ENCODE measurements around the gene CD99L2. TPM values are rescaled to one million over a fixed set of nuclear protein-coding genes. Genes with fewer than 3 reads are reported as not detected.

Gene CD99L2
- total RNA-seq, 1 experiment from 2014 or later, result 43.3 TPM

GRCh38 chrX:150792949-150793527 lies 105.4 kb downstream of the CD99L2 start:
- no peak for DNase-seq (ENCODE audit: low spot score)

GRCh38 chrX:150790021-150790420 lies 108.4 kb downstream of the CD99L2 start:
- peak; percentile 19 for DNase-seq (ENCODE audit: low spot score)

- DNase-seq (ENCODE audit: low spot score), result no peak
Measured at GRCh38 chrX:150781677-150782076, 116.8 kb downstream of the CD99L2 start.

- DNase-seq (ENCODE audit: low spot score), result no peak
Measured at GRCh38 chrX:150779385-150779784, 119.1 kb downstream of the CD99L2 start.

- no peak for DNase-seq (ENCODE audit: low spot score)
Measured at GRCh38 chrX:150777328-150777992, 121.0 kb downstream of the CD99L2 start.

GRCh38 chrX:150775569-150776350 lies 122.7 kb downstream of the CD99L2 start:
- no peak for DNase-seq (ENCODE audit: low spot score)

- no peak for DNase-seq (ENCODE audit: low spot score)
Measured at GRCh38 chrX:150774798-150775568, 123.5 kb downstream of the CD99L2 start.

GRCh38 chrX:150773634-150774033 lies 124.8 kb downstream of the CD99L2 start:
- no peak for DNase-seq (ENCODE audit: low spot score)

GRCh38 chrX:150773117-150773516 lies 125.4 kb downstream of the CD99L2 start:
- DNase-seq (ENCODE audit: low spot score), result no peak

GRCh38 chrX:150772150-150772970 lies 126.1 kb downstream of the CD99L2 start:
- peak; percentile 33 for DNase-seq (ENCODE audit: low spot score)

GRCh38 chrX:150771116-150771515 lies 127.4 kb downstream of the CD99L2 start:
- no peak for DNase-seq (ENCODE audit: low spot score)

- no peak for DNase-seq (ENCODE audit: low spot score)
Measured at GRCh38 chrX:150770623-150771022, 127.8 kb downstream of the CD99L2 start.

- no peak for DNase-seq (ENCODE audit: low spot score)
Measured at GRCh38 chrX:150769408-150769807, 129.1 kb downstream of the CD99L2 start.

- DNase-seq (ENCODE audit: low spot score), result no peak
Measured at GRCh38 chrX:150768580-150769190, 129.8 kb downstream of the CD99L2 start.

GRCh38 chrX:150768132-150768485 lies 130.4 kb downstream of the CD99L2 start:
- no peak for DNase-seq (ENCODE audit: low spot score)

GRCh38 chrX:150767475-150768131 lies 130.9 kb downstream of the CD99L2 start:
- peak; percentile 21 for DNase-seq (ENCODE audit: low spot score)

GRCh38 chrX:150767045-150767395 lies 131.4 kb downstream of the CD99L2 start:
- no peak for DNase-seq (ENCODE audit: low spot score)

GRCh38 chrX:150766351-150767044 lies 132.0 kb downstream of the CD99L2 start:
- no peak for DNase-seq (ENCODE audit: low spot score)

- DNase-seq (ENCODE audit: low spot score), result no peak
Measured at GRCh38 chrX:150765782-150766350, 132.6 kb downstream of the CD99L2 start.
